ENCODE results near the gene CIART. TPM values are rescaled to one million over a fixed set of nuclear protein-coding genes. Genes with fewer than 3 reads are reported as not detected.

The CIART gene
- total and polyA plus RNA-seq, 8 donors = 0.87 to 5.6 (median 1.7) TPM

DNA sequence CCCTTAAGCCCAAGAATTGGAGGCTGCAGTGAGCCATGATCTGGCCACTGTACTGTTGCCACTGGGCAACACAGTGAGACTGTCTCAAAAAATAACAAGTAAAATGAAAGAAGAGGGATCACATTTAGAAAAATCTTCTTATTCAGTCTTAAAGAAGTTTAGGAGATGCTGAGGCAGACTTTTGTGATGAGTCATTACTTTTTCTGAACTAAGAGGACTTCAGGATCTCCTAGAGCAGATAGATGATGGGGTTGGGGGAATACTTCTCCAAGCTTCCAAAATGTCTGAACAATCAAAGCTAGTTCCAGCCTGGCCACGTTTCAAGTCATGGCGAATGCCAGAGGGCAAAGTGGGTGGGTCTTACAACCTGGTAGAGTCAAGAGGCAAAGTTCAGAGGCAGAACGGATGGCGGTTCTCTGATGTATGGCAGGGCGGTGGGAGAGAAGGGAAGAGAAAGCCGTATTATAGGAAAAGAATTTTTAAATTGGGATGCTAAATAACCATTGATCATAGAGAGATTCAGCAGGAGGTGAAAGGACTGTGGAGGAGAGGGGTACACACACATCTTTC is 2.1 kb upstream of the CIART start:
- no peak overlapping the region for H3K4me3 ChIP-seq
- peaks cover 0 to 4% (median 3%) of the 10 kb centered on the region in 3 donors for H3K4me1 ChIP-seq
- TF ChIP-seq CTCF (IDR thresholded peaks at IDR 0.05) = no peak
- ATAC-seq (no peak), FAIRE-seq (no peak), DNase-seq (no peak)
- H3K27ac ChIP-seq = no peak overlapping the region
- no peaks in the 10 kb centered on the region for H3K9me3 ChIP-seq
- no peaks in the 10 kb centered on the region for H3K27me3 ChIP-seq
- intact Hi-C loops (cut with DNase I) = no loop called here
- 41 to 54% methylated on average over 6 of the region's 6 CpGs for WGBS, 2 donors
- H3K36me3 ChIP-seq = no peaks in the 10 kb centered on the region

GRCh38 chr1:150281221-150281757 is 1.1 kb upstream of the CIART start:
- no peaks in the 10 kb centered on the region for H3K27me3 ChIP-seq
- DNase-seq = peak in 5 of 6 donors; percentile 64 to 72 (median 69)
- intact Hi-C loops (cut with DNase I) = no loop called here
- H3K4me1 ChIP-seq = peaks cover 0 to 4% (median 3%) of the 10 kb centered on the region in 3 donors
- FAIRE-seq = peak; percentile 34
- H3K4me3 ChIP-seq = peak overlapping the region; percentile 14 to 60 (median 38)
- no peaks in the 10 kb centered on the region for H3K9me3 ChIP-seq
- peak; percentile 21 to 49 (median 41) for TF ChIP-seq CTCF (IDR thresholded peaks at IDR 0.05)
- WGBS, 2 donors = 0 to 1% methylated on average over 15 of the region's 15 CpGs
- ATAC-seq = peak; percentile 57 to 86 (median 76)
- H3K36me3 ChIP-seq = peaks cover 0 to under 1% (median 0%) of the 10 kb centered on the region in 3 donors
- peak overlapping the region; percentile 67 to 76 (median 72) for H3K27ac ChIP-seq

DNA sequence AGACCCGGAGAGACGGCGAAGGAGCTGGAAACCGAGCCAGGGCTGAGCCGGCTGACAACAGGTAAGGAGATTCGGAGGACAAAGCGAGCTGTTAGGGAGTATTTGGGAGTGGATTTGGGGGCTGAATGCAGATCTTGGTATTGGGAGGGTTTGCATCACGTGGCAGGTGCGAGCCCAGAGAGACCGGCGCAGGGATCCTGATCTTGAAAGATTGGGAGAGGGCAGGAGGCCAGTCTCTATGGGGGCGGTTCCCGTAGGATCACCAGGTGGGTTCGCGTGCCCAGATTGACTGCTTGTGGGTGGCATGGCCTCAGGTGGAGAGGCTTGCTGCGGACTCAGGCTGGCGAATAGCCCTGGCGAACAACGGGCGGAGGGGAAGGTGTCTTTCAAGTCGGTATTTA is 204 bp downstream of the CIART start:
- H3K36me3 ChIP-seq = peaks cover 0 to 6% (median 0%) of the 10 kb centered on the region in 3 donors
- intact Hi-C loops (cut with DNase I) = no loop called here
- FAIRE-seq (no peak), DNase-seq (peak in 1 of 6 donors; percentile 83), ATAC-seq (peak; percentile 30 to 48 (median 40))
- H3K27me3 ChIP-seq = no peaks in the 10 kb centered on the region
- H3K27ac ChIP-seq = peak overlapping the region in 3 of 4 donors; percentile 45 to 76 (median 67)
- no peaks in the 10 kb centered on the region for H3K9me3 ChIP-seq
- 0 to 1% methylated on average over 21 of the region's 21 CpGs for WGBS, 2 donors
- H3K4me3 ChIP-seq = peak overlapping the region; percentile 14 to 60 (median 38)
- no peak for TF ChIP-seq CTCF (IDR thresholded peaks at IDR 0.05)
- H3K4me1 ChIP-seq = peaks cover 0 to 4% (median 3%) of the 10 kb centered on the region in 3 donors

DNA sequence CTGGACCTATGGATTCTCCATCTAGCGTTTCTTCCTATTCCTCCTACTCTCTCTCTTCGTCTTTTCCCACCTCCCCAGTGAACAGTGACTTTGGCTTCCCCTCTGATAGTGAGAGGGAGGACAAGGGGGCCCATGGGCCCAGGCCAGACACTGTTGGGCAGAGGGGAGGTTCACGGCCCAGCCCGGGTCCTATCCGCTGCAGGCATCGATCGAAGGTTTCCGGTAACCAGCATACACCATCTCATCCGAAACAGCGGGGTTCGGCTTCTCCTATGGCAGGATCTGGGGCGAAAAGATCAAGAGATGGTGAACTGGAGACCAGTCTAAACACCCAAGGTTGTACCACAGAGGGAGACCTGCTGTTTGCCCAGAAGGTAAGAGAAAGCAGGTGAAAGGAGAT is 906 bp downstream of the CIART start:
- Histone ChIP-seq H3K9me3 (no peaks in the 10 kb centered on the region), H3K27ac (no peak overlapping the region), H3K4me3 (peak overlapping the region in 2 of 4 donors; percentile 44 to 60), H3K36me3 (peaks cover 0 to 6% (median 0%) of the 10 kb centered on the region in 3 donors), H3K27me3 (no peaks in the 10 kb centered on the region), H3K4me1 (peaks cover 0 to 4% (median 3%) of the 10 kb centered on the region in 3 donors)
- ATAC-seq (no peak), FAIRE-seq (no peak), DNase-seq (no peak)
- no peak for TF ChIP-seq CTCF (IDR thresholded peaks at IDR 0.05)
- intact Hi-C loops (cut with DNase I) = no loop called here
- WGBS, 2 donors = 90 to 91% methylated on average over 12 of the region's 12 CpGs

DNA sequence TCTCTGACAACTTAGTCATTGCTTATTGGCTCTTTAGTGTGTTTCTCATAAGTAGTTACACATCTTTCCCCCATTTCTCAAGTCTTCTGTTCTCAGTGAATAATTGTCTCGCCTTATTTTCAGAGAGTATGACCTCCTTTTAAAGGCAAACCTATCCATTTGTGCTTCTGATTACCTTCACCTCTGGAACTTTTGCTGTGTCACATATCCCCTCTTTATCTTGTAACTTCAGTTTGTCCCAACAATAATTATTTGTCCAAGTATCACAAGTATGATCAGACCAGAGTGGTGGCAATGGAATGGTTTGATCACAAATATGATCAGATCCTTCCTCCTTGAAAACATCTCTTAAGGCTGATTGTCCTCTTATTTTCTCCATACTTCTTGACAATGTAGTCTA is 6.0 kb downstream of the CIART start:
- H3K9me3 ChIP-seq = no peaks in the 10 kb centered on the region
- H3K36me3 ChIP-seq = peaks cover 0 to 6% (median 0%) of the 10 kb centered on the region in 3 donors
- no peak for TF ChIP-seq CTCF (IDR thresholded peaks at IDR 0.05)
- no peak overlapping the region for H3K4me3 ChIP-seq
- 71 to 77% methylated on average over 1 of the region's 1 CpG for WGBS, 2 donors
- ATAC-seq (no peak), DNase-seq (no peak), FAIRE-seq (no peak)
- H3K27me3 ChIP-seq = no peaks in the 10 kb centered on the region
- intact Hi-C loops (cut with DNase I) = no loop called here
- H3K4me1 ChIP-seq = peaks cover 0 to 3% (median 0%) of the 10 kb centered on the region in 3 donors
- H3K27ac ChIP-seq = no peak overlapping the region
